ENCODE measurements around the gene SERPINA5. TPM values are rescaled to one million over a fixed set of nuclear protein-coding genes. Genes with fewer than 3 reads are reported as not detected.

SERPINA5 gene
- polyA plus RNA-seq, 1 donor, result 5.3 TPM

DNA sequence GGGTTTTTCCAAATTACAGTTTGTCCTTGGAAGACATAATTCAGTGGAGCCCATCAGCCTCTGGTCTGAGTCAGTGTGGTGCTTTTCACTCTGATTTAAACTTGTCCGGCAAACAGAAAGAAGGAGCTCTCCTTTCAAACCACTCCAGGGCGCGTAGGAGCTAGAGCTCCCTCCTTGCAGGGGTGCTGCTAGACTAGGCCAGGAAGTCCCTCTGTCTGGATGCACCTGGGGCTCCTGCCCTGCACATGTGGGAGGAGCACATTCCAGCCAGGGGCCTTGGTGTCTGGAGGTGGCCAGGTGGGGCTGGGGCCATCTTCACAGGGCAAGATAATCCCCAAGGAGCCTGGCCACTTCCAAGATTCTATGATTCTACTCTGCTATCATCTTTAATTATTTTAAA lies 34.0 kb downstream of the SERPINA5 start:
- Histone ChIP-seq H3K36me3 (ENCODE audit: control insufficient read depth, insufficient read depth, low read length) (no peaks in the 10 kb centered on the region), H3K4me3 (ENCODE audit: low read length) (no peak overlapping the region), H3K4me1 (ENCODE audit: control insufficient read depth, insufficient read depth, low read length) (no peaks in the 10 kb centered on the region), H3K27ac (ENCODE audit: low read length) (no peak overlapping the region), H3K9me3 (ENCODE audit: control insufficient read depth, low read depth, low read length) (peaks cover 13% of the 10 kb centered on the region), H3K27me3 (ENCODE audit: control insufficient read depth, insufficient read depth, low read length) (no peaks in the 10 kb centered on the region)
- DNase-seq, result no peak
- WGBS (ENCODE audit: insufficient coverage, low lambda C conversion rate), result no CpG with 5 or more reads among the region's 3 CpGs

GRCh38 chr14:94615823-94616570 lies 34.8 kb downstream of the SERPINA5 start:
- peaks cover 13% of the 10 kb centered on the region for H3K9me3 ChIP-seq (ENCODE audit: control insufficient read depth, low read depth, low read length)

DNA sequence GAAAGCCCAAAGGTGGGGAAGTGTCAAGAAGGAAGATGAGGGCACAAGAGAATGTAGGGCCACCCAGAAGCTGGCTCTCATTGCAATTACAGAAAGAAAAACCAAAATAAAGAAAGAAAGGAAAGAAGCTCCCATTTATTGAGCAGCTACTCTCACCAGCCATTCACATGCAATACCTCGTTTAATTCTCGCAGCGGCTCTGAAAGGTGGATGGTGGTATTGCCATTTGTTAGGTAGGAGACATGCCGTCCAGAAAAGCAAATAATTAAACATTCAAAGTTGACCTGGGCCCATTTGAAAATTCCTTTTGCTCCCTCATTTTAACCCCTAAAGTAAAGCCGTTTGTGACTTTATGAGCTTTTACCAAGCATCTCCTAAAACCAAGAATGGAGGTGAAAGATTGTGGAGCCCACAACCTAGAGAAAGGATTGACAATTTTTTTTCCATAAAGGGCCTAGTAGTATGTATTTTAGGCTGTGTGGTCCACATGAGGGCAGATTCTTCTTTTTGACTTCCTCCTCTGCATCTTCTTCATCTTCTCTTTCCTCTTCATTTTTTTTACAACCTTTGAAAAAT lies 36.2 kb downstream of the SERPINA5 start:
- H3K36me3 ChIP-seq (ENCODE audit: control insufficient read depth, insufficient read depth, low read length), result no peaks in the 10 kb centered on the region
- no peak overlapping the region for H3K27ac ChIP-seq (ENCODE audit: low read length)
- H3K27me3 ChIP-seq (ENCODE audit: control insufficient read depth, insufficient read depth, low read length), result no peaks in the 10 kb centered on the region
- DNase-seq, result no peak
- 88% methylated on average over 1 of the region's 5 CpGs for WGBS (ENCODE audit: insufficient coverage, low lambda C conversion rate)
- H3K4me1 ChIP-seq (ENCODE audit: control insufficient read depth, insufficient read depth, low read length), result no peaks in the 10 kb centered on the region
- peaks cover 13% of the 10 kb centered on the region for H3K9me3 ChIP-seq (ENCODE audit: control insufficient read depth, low read depth, low read length)
- no peak overlapping the region for H3K4me3 ChIP-seq (ENCODE audit: low read length)

More at GRCh38 chr14:94615823-94616570, 34.8 kb downstream of the SERPINA5 start:
- Histone ChIP-seq H3K27ac (ENCODE audit: low read length) (no peak overlapping the region), H3K27me3 (ENCODE audit: control insufficient read depth, insufficient read depth, low read length) (no peaks in the 10 kb centered on the region), H3K4me3 (ENCODE audit: low read length) (no peak overlapping the region), H3K4me1 (ENCODE audit: control insufficient read depth, insufficient read depth, low read length) (no peaks in the 10 kb centered on the region), H3K36me3 (ENCODE audit: control insufficient read depth, insufficient read depth, low read length) (no peaks in the 10 kb centered on the region)
- WGBS (ENCODE audit: insufficient coverage, low lambda C conversion rate), result 100% methylated on average over 1 of the region's 8 CpGs
- DNase-seq, result no peak

DNA sequence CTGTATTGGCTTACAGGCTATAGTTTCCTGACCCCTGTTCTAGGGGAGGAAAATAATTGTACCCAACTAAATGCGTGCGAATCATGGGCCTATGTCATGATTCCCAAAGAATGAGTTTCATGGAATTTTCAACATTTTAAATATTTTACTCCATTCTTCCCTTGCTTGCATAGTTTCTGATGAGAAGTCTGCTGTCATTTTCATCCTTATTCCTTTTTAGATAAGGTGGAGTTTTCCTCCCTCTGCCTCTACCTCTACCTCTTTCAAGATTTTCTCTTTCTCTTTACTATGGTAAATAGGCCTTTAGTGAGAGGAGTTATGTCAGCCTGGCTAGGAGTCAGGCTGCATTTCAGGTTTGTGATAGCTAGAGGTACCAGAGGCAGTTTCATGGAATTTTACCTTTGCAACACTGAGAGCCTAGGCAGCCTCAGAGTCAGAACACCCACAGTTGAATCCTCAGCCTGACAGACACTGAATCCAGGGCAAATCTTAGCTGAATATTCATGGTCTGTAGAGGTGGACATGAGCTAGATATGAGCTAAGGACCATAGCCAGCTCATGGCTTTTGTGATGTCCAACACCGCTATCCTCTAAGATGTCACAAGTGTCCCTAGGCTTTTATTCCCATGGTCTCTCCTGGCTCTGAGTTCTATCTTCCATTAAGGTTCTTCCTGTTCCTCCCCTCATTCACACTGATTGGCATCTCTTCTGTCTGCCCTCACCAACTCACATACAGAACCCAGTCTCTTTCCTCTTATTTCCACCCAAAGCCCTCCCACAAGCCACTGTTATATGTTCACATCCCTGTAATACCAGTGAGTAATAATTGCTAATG lies 37.0 kb downstream of the SERPINA5 start:
- H3K9me3 ChIP-seq (ENCODE audit: control insufficient read depth, low read depth, low read length), result peaks cover 13% of the 10 kb centered on the region
- no peak overlapping the region for H3K27ac ChIP-seq (ENCODE audit: low read length)
- H3K36me3 ChIP-seq (ENCODE audit: control insufficient read depth, insufficient read depth, low read length), result no peaks in the 10 kb centered on the region
- no peaks in the 10 kb centered on the region for H3K4me1 ChIP-seq (ENCODE audit: control insufficient read depth, insufficient read depth, low read length)
- no peaks in the 10 kb centered on the region for H3K27me3 ChIP-seq (ENCODE audit: control insufficient read depth, insufficient read depth, low read length)
- no peak for DNase-seq
- WGBS (ENCODE audit: insufficient coverage, low lambda C conversion rate), result 100% methylated on average over 1 of the region's 3 CpGs
- no peak overlapping the region for H3K4me3 ChIP-seq (ENCODE audit: low read length)

GRCh38 chr14:94619297-94619696 lies 38.1 kb downstream of the SERPINA5 start:
- no peak for DNase-seq
- Histone ChIP-seq H3K36me3 (ENCODE audit: control insufficient read depth, insufficient read depth, low read length) (no peaks in the 10 kb centered on the region), H3K9me3 (ENCODE audit: control insufficient read depth, low read depth, low read length) (peaks cover 13% of the 10 kb centered on the region), H3K27ac (ENCODE audit: low read length) (no peak overlapping the region), H3K27me3 (ENCODE audit: control insufficient read depth, insufficient read depth, low read length) (no peaks in the 10 kb centered on the region), H3K4me1 (ENCODE audit: control insufficient read depth, insufficient read depth, low read length) (no peaks in the 10 kb centered on the region), H3K4me3 (ENCODE audit: low read length) (no peak overlapping the region)
- WGBS (ENCODE audit: insufficient coverage, low lambda C conversion rate), result no CpG with 5 or more reads among the region's 6 CpGs

- no peak for DNase-seq
- H3K4me3 ChIP-seq (ENCODE audit: low read length), result no peak overlapping the region
- no peak overlapping the region for H3K27ac ChIP-seq (ENCODE audit: low read length)
- WGBS (ENCODE audit: insufficient coverage, low lambda C conversion rate), result 88% methylated on average over 3 of the region's 6 CpGs
- H3K9me3 ChIP-seq (ENCODE audit: control insufficient read depth, low read depth, low read length), result peaks cover 13% of the 10 kb centered on the region
- H3K36me3 ChIP-seq (ENCODE audit: control insufficient read depth, insufficient read depth, low read length), result no peaks in the 10 kb centered on the region
- H3K27me3 ChIP-seq (ENCODE audit: control insufficient read depth, insufficient read depth, low read length), result no peaks in the 10 kb centered on the region
- H3K4me1 ChIP-seq (ENCODE audit: control insufficient read depth, insufficient read depth, low read length), result no peaks in the 10 kb centered on the region
These were observed 39.4 kb downstream of the SERPINA5 start for GRCh38 chr14:94620597-94620996.

GRCh38 chr14:94621358-94622134 lies 40.3 kb downstream of the SERPINA5 start:
- DNase-seq, result no peak
- no peaks in the 10 kb centered on the region for H3K27me3 ChIP-seq (ENCODE audit: control insufficient read depth, insufficient read depth, low read length)
- H3K27ac ChIP-seq (ENCODE audit: low read length), result no peak overlapping the region
- H3K4me3 ChIP-seq (ENCODE audit: low read length), result no peak overlapping the region
- WGBS (ENCODE audit: insufficient coverage, low lambda C conversion rate), result 93% methylated on average over 2 of the region's 5 CpGs
- no peaks in the 10 kb centered on the region for H3K36me3 ChIP-seq (ENCODE audit: control insufficient read depth, insufficient read depth, low read length)
- H3K4me1 ChIP-seq (ENCODE audit: control insufficient read depth, insufficient read depth, low read length), result no peaks in the 10 kb centered on the region
- H3K9me3 ChIP-seq (ENCODE audit: control insufficient read depth, low read depth, low read length), result peaks cover 13% of the 10 kb centered on the region

- H3K27ac ChIP-seq (ENCODE audit: low read length), result no peak overlapping the region
- 100% methylated on average over 1 of the region's 6 CpGs for WGBS (ENCODE audit: insufficient coverage, low lambda C conversion rate)
- H3K27me3 ChIP-seq (ENCODE audit: control insufficient read depth, insufficient read depth, low read length), result no peaks in the 10 kb centered on the region
- DNase-seq, result no peak
- no peak overlapping the region for H3K4me3 ChIP-seq (ENCODE audit: low read length)
- no peaks in the 10 kb centered on the region for H3K4me1 ChIP-seq (ENCODE audit: control insufficient read depth, insufficient read depth, low read length)
- H3K36me3 ChIP-seq (ENCODE audit: control insufficient read depth, insufficient read depth, low read length), result no peaks in the 10 kb centered on the region
- peaks cover 13% of the 10 kb centered on the region for H3K9me3 ChIP-seq (ENCODE audit: control insufficient read depth, low read depth, low read length)
These were observed 41.6 kb downstream of the SERPINA5 start for GRCh38 chr14:94622653-94623421.

- WGBS (ENCODE audit: insufficient coverage, low lambda C conversion rate), result no CpG with 5 or more reads among the region's 4 CpGs
- Histone ChIP-seq H3K4me1 (ENCODE audit: control insufficient read depth, insufficient read depth, low read length) (no peaks in the 10 kb centered on the region), H3K36me3 (ENCODE audit: control insufficient read depth, insufficient read depth, low read length) (no peaks in the 10 kb centered on the region), H3K27me3 (ENCODE audit: control insufficient read depth, insufficient read depth, low read length) (no peaks in the 10 kb centered on the region), H3K27ac (ENCODE audit: low read length) (no peak overlapping the region), H3K9me3 (ENCODE audit: control insufficient read depth, low read depth, low read length) (peaks cover 9% of the 10 kb centered on the region), H3K4me3 (ENCODE audit: low read length) (no peak overlapping the region)
- DNase-seq, result no peak
These were observed 42.2 kb downstream of the SERPINA5 start for GRCh38 chr14:94623422-94623809.
